ENCODE data around the gene TEDDM1. TPM values are rescaled to one million over a fixed set of nuclear protein-coding genes. Genes with fewer than 3 reads are reported as not detected.

Gene TEDDM1
- total and polyA plus RNA-seq, 8 donors = not detected

DNA sequence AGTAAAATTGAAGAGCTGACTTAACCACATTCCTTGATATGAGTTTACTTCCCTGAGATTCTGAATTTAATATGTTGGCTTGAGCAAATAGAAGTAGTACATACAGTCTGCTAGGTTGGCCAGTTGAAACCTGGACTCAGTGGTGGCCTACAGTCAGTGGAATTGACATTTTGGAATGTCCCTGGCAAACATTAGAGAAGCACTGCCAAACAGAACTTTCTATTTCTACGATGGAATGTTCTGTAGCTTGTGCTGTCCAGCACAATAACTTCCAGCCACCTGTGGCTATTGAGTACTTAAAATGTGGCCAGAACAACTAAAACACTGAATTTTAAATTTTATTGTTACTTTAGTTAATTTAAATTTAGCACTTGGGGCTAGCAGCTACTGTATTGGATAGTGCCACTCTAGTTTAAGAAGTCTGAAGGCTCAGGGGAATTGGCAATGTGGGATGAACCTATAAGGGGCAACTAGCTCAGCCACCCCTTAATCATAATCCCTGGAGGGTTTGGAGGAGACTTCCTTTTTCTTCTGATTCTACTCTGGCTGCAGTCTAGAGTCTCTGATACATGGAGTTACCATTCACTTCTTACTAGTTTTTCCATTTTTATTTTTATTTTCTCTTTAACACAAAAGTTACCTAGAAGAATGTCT is 10.3 kb upstream of the TEDDM1 start:
- intact Hi-C loops (cut with DNase I; ENCODE audit: low total_unique reads) = no loop called here
- peaks cover 0 to 7% (median 3%) of the 10 kb centered on the region in 3 donors for H3K27me3 ChIP-seq
- no peak for DNase-seq
- no peak overlapping the region for H3K4me3 ChIP-seq
- peak overlapping the region in 1 of 5 donors; percentile 1 for H3K27ac ChIP-seq
- WGBS, 5 donors = 14 to 42% (median 22%) methylated on average over 1 of the region's 1 CpG
- TF ChIP-seq EP300 (IDR thresholded peaks at IDR 0.05) = no peak
- TF ChIP-seq, protein P1, sequence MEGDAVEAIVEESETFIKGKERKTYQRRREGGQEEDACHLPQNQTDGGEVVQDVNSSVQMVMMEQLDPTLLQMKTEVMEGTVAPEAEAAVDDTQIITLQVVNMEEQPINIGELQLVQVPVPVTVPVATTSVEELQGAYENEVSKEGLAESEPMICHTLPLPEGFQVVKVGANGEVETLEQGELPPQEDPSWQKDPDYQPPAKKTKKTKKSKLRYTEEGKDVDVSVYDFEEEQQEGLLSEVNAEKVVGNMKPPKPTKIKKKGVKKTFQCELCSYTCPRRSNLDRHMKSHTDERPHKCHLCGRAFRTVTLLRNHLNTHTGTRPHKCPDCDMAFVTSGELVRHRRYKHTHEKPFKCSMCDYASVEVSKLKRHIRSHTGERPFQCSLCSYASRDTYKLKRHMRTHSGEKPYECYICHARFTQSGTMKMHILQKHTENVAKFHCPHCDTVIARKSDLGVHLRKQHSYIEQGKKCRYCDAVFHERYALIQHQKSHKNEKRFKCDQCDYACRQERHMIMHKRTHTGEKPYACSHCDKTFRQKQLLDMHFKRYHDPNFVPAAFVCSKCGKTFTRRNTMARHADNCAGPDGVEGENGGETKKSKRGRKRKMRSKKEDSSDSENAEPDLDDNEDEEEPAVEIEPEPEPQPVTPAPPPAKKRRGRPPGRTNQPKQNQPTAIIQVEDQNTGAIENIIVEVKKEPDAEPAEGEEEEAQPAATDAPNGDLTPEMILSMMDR (IDR thresholded peaks at IDR 0.05) = no peak
- no peak for TF ChIP-seq POLR2AphosphoS5 (IDR thresholded peaks at IDR 0.05)
- TF ChIP-seq POLR2A (IDR thresholded peaks at IDR 0.05) = no peak
- no peaks in the 10 kb centered on the region for H3K36me3 ChIP-seq
- H3K9me3 ChIP-seq = peaks cover 0 to 4% (median 2%) of the 10 kb centered on the region in 4 donors
- peaks cover 0 to 11% (median 5%) of the 10 kb centered on the region in 4 donors for H3K4me1 ChIP-seq

DNA sequence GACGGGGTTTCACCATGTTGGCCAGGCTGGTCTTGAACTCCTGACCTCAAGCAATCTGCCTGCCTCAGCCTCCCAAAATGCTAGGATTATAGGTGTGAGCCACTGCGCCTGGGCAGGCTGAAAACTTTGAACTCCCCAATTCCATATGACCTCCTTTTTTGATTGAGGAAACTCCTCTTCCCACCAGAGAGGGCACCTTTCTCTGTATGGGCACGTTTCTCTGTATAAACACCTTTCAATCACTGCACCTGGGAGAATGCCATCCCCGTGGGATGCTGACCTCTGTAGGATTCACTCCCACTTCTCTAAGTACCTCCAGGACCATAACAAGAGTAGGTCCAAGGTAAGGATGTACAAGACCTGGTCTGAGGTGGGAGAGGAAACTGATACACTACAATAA is 9.7 kb upstream of the TEDDM1 start:
- peaks cover 0 to 7% (median 3%) of the 10 kb centered on the region in 3 donors for H3K27me3 ChIP-seq
- TF ChIP-seq POLR2AphosphoS5 (IDR thresholded peaks at IDR 0.05) (no peak), POLR2A (IDR thresholded peaks at IDR 0.05) (no peak), EP300 (IDR thresholded peaks at IDR 0.05) (no peak)
- TF ChIP-seq, protein P1 (IDR thresholded peaks at IDR 0.05) = no peak
- H3K4me3 ChIP-seq = no peak overlapping the region
- WGBS, 5 donors = 60 to 71% (median 68%) methylated on average over 4 of the region's 4 CpGs
- peaks cover 0 to 11% (median 5%) of the 10 kb centered on the region in 4 donors for H3K4me1 ChIP-seq
- intact Hi-C loops (cut with DNase I; ENCODE audit: low total_unique reads) = no loop called here
- no peak for DNase-seq
- peaks cover 0 to 10% (median 5%) of the 10 kb centered on the region in 4 donors for H3K9me3 ChIP-seq
- no peaks in the 10 kb centered on the region for H3K36me3 ChIP-seq
- H3K27ac ChIP-seq = peak overlapping the region in 1 of 5 donors; percentile 1

DNA sequence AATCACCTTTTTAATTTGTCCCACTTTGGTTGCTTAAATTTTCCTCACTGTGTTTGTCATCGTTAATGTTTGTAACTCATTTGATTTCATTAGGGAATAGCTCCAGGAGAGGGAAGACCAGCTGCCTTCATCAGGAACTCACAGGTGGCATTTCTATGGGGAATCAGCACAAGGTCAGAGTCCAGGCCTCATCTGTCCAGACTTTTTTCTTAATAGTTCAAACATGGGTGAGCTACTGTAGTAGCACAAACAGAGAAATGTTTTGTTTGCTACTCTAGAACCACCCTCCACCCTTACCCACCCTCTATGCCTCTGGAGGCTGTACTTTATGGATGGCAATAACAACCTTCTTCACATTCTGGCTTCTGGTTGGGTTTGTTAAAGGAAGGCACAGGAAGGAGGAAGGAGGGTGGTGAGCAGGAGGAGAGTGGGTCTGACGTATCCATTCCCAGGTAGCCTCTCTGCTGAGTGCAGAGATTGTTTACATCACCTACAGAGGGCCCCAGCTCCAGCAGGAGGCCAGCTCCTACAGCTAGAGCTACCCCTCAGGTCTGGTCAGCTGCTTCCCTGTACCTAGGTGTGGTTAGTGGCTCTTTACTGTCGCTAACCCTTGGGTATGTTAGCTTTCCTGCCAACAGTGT is 8.1 kb upstream of the TEDDM1 start:
- intact Hi-C loops (cut with DNase I; ENCODE audit: low total_unique reads) = no loop called here
- Histone ChIP-seq H3K27ac (no peak overlapping the region), H3K4me3 (no peak overlapping the region), H3K9me3 (peaks cover 0 to 12% (median 5%) of the 10 kb centered on the region in 4 donors), H3K36me3 (no peaks in the 10 kb centered on the region), H3K4me1 (peaks cover 0 to 11% (median 5%) of the 10 kb centered on the region in 4 donors), H3K27me3 (peaks cover 0 to 2% (median 0%) of the 10 kb centered on the region in 3 donors)
- TF ChIP-seq, protein P1 (IDR thresholded peaks at IDR 0.05) = no peak
- TF ChIP-seq POLR2AphosphoS5 (IDR thresholded peaks at IDR 0.05) (no peak), POLR2A (IDR thresholded peaks at IDR 0.05) (no peak), EP300 (IDR thresholded peaks at IDR 0.05) (no peak)
- DNase-seq = peak in 1 of 2 donors; percentile 54
- WGBS, 5 donors = 49 to 62% (median 57%) methylated on average over 3 of the region's 3 CpGs

DNA sequence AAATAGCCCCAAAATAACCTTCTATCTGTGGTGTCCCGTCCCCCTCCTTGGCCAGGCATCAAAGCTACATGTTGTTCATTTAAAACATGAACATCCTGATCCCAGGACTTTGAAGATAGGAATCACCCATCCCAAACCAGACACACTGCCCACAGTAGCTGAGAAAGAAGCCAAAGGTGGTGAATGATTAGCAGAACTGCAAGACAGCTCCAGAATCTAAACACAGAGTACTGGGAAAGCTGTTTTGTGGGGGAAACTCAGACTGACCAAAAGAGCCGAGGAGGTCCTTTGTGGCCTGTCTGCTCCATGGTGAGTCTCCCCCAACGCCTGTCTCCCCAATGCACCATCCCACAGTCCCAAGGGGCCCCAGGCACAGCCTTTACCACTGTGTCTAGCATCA is 7.3 kb upstream of the TEDDM1 start:
- TF ChIP-seq, protein P1 (IDR thresholded peaks at IDR 0.05) = no peak
- TF ChIP-seq POLR2AphosphoS5 (IDR thresholded peaks at IDR 0.05) (no peak), POLR2A (IDR thresholded peaks at IDR 0.05) (no peak), EP300 (IDR thresholded peaks at IDR 0.05) (no peak)
- Histone ChIP-seq H3K9me3 (peaks cover 0 to 12% (median 5%) of the 10 kb centered on the region in 4 donors), H3K27ac (no peak overlapping the region)

More for the DNA sequence above, 7.3 kb upstream of the TEDDM1 start:
- H3K4me1 ChIP-seq = peaks cover 0 to 11% (median 5%) of the 10 kb centered on the region in 4 donors
- H3K36me3 ChIP-seq = no peaks in the 10 kb centered on the region
- H3K4me3 ChIP-seq = no peak overlapping the region
- WGBS, 5 donors = 49 to 68% (median 68%) methylated on average over 3 of the region's 3 CpGs
- no peaks in the 10 kb centered on the region for H3K27me3 ChIP-seq
- intact Hi-C loops (cut with DNase I; ENCODE audit: low total_unique reads) = no loop called here
- DNase-seq = no peak

All from stomach (tissue), 9 donors.